Hepatocyte (in vitro differentiated cells): ENCODE results near the gene CYB561D1.

Source experiments
- EZH2 ChIP-seq: fragments of 200-600 bp; sonication (generic); IDR thresholded peaks from 2 replicates; pipeline ENCODE4 v1.6.1; 2016; ENCODE audit warnings: antibody characterized with exemption, mild to moderate bottlenecking, borderline replicate concordance
- TF ChIP-seq, protein P1 (sequence below): fragments of 200-600 bp; sonication (generic); IDR thresholded peaks from 2 replicates; pipeline ENCODE4 v1.5.1; 2016; ENCODE audit warnings: antibody characterized with exemption, mild to moderate bottlenecking; ENCODE audit not compliant: poor library complexity

DNA sequence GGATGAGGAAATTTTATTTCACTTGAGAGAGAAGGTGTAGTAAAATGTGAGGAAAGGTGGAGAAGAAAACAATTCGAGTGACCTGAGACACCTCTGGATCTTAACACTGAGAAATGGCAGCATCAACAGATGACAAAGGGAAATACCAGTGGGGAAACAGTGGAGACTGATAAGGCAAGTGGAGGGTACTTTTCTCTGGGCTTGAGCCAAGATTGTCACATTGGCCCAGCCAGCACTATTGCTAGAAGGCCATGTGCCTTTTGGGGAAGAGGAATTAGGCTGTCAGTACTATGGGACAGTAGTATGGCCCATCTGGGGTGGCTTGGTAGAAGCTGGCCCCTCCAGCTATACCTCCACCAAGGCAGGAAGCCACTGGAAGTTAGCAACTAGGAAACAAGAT, 19.2 kb upstream of the CYB561D1 start:
- TF ChIP-seq, protein P1, sequence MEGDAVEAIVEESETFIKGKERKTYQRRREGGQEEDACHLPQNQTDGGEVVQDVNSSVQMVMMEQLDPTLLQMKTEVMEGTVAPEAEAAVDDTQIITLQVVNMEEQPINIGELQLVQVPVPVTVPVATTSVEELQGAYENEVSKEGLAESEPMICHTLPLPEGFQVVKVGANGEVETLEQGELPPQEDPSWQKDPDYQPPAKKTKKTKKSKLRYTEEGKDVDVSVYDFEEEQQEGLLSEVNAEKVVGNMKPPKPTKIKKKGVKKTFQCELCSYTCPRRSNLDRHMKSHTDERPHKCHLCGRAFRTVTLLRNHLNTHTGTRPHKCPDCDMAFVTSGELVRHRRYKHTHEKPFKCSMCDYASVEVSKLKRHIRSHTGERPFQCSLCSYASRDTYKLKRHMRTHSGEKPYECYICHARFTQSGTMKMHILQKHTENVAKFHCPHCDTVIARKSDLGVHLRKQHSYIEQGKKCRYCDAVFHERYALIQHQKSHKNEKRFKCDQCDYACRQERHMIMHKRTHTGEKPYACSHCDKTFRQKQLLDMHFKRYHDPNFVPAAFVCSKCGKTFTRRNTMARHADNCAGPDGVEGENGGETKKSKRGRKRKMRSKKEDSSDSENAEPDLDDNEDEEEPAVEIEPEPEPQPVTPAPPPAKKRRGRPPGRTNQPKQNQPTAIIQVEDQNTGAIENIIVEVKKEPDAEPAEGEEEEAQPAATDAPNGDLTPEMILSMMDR: no peak
- no peak for TF ChIP-seq EZH2
